ENCODE results near the gene TGM3.

TGM3 gene

DNA sequence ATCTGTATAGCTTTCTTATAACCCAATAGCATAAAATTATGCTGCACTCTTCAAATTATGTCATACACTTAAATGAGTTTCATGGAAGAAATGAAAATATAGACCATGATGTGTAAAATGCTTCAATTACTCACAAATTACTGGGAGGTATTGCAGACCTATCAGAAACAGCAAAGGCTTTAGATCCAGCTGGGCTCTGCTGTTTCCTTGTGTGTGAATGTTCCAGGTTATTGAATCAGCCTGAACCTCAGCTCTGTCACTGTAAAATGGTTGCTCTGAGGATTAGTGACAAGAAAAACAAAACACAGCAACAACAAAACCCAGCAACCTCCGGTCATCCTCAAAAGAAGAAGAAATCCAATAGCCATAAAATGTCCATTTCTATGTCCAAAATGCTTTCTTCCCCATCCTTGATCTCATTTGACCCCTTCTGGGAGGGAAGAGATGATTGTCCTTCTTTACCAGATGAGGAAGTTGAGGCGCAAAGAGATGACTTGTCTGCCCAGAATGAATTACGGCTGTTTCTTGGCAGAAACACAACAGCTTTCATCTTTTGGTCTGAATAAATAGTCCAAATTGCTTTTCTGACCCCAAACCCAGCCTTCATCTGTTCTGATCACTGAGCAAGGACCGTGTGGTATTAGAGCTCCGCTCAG, 42.7 kb downstream of the TGM3 start:
- no peak for DNase-seq (ENCODE audit: low spot score)

DNA sequence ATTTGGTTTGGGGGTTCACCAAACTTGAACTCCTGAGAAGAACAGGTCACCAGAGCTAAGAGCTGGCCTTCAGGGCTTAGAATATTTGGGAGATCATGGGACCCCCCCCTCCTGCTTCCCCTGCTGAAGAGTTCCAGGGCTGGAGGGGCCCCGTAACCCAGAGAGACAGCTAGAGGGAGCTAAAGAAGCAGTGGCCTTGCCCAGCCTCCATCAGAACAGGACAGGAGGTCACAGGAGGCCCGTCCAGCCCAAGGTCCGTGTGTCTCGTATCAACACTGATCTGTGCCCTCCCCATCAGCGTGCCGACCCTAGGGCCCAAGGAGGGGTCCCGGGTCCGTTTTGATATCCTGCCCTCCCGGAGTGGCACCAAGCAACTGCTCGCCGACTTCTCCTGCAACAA, 44.3 kb downstream of the TGM3 start:
- DNase-seq (ENCODE audit: low spot score), result no peak

DNA sequence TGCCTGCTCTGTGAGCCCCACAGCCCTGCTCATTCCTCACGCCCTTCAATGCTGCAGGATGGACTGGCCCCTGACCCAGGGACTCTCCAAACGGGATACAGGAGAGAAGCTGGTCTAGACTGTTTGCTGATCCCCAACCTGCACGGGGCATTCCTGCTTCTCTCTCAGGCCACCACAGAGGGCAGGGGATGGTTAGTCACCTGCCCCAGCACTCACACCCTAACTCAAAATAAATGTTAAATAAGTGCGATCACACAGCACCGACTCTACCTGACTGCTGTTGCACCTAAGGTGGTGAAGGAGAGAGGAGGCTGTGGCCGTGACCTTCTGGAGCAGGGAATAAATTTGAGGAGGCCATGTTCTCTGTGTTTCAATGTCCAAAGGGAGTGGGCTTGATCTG, 45.0 kb downstream of the TGM3 start:
- no peak for DNase-seq (ENCODE audit: low spot score)

DNA sequence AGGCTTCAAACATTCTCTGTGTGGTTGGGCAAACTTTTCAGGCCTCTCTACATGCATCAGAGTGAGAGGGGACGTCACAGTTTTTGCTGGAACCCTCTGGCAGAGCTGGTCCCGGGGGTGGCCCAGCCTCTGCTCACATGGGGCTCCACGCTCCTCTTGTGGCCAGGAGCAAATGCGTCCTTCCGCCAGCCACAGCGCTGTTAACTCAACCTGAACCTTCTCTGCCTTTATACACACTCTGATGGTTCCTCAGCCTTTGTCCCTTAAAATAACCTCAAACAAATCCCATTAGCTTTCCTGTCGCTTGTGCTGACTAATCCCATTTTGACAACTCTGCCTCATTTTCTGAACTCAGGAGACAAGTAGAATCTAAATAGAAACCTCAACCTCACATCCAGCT, 45.5 kb downstream of the TGM3 start:
- no peak for DNase-seq (ENCODE audit: low spot score)

DNA sequence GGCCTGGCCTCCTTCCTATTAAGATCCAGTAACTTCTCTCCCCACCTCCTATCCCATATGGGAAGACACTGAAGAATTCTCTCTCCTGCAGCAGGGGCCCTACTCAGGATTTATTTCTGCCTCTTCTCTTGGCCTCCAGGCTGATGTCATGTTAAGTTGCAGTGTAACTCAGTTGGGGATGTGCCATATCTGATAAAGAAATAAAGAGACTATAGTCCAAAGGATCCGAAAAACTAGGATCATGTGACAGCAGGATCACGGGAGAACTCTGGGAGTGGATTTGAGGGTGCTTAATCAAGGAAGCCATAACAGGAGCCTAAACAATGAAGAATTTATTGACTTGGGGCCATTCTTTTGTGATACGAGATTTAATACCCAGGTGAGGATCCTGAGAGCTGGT, 46.4 kb downstream of the TGM3 start:
- no peak for DNase-seq (ENCODE audit: low spot score)

DNA sequence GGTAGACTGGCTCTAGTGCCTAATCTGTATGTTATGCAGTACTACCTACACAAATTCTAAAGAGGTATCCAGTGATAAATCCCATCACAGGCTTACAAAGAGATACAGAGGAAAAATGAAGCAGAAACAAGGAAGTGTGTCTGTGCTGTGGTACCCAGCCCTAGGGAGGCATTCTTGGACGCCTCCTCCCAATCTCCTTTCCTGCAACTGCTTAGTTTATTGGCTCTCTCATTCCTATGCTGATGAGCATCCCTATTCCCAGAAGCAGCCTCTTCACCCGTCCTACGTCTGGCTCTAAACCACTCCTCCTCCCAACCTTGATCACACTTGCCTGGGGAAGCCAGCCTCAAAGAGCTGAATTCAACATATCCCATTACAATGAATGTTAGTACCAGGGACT, 50.4 kb downstream of the TGM3 start:
- DNase-seq (ENCODE audit: low spot score), result no peak

DNA sequence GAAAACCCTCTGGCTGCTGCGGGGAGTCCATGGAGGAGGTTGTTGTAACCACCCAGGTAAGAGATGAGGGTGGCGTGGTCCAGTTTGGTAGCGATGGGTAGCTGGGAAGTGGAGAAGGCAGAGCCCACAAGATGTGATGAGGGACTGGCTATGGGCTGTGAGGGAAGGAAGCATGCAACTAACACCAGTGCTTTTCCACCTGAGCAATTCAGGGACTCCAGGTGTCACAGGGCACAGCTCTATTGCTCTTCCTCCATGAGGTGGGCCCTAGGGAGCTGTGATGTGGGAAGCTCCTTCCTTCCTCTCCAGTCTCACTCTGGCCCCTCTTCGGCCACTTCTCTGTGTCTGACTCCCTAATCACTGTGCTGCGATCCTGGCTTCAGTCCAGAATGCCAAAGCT, 52.5 kb downstream of the TGM3 start:
- no peak for DNase-seq (ENCODE audit: low spot score)

DNA sequence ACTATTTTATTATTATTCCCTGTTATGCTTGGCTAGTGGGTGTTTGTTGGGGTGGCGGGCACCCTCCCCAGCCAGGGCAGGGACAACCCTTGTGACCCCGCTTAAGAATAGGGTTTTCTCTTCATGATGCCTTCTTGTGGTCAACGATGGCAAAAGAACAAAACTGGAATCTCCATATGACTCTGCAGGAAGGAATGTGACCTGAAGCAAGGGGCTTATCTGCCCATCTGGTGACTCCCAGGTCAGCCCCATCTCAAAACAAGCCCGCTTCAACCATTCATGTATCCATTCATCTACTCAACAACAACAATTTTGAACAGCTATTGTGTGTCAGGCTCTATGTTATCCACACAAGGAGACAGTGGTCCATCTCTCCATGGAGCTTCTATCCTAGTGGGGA, 54.0 kb downstream of the TGM3 start:
- DNase-seq (ENCODE audit: low spot score), result no peak

DNA sequence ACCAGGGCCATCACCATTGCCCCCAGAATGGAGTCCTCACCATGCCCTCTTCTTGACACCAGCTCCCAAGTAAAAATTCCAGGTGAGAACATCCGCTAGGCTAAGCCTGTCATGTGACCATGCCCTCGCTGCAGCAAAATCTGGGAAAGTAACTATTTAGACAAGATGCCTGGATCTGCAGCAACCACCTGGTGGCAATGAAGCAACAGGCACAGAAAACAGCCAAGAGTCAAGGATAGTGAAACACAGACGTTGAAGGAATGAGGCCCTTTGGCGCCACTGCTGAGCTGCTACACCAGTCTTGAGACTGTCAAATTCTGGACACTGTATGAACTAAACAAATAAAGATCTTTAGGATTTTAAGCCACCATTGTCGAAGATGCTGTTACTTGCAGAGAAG, 54.8 kb downstream of the TGM3 start:
- no peak for DNase-seq (ENCODE audit: low spot score)

DNA sequence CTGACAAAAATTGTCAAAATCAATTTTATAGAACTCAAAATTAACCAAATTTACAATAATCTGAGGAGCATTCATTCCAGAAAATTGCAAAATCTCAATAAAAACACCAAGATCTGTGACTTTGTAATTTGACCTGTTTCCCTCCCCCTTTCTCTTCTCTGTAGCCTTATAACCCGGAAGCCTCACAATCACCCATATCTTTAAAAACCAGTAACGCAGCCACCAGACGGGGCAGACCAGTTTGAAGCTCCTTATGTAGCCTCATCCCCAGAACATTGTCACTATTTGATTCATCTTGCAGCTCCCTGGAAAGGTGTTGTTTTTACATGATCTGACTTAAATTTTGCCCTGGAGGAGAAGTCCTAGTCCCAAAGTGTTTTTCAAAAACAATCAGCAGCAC, 57.4 kb downstream of the TGM3 start:
- no peak for DNase-seq (ENCODE audit: low spot score)

DNA sequence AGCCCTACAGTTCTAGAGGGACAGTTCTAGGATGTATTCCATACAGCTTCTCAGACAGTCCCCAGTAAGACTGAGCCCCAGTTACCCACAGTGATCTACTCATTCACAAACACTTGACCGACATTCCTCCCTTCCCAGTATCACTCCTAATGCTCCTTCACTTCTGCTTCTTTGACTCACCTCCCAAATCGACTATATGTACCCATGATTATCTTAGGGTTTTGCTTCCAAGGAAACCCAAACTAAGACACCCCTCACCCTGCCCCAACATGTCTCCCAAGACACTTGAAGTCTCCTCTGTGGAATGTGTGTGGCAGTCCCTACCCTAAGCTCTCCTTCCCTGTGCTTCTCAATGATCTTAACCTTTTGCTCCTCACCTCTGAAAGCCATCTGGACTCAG, 61.3 kb downstream of the TGM3 start:
- DNase-seq (ENCODE audit: low spot score), result no peak

DNA sequence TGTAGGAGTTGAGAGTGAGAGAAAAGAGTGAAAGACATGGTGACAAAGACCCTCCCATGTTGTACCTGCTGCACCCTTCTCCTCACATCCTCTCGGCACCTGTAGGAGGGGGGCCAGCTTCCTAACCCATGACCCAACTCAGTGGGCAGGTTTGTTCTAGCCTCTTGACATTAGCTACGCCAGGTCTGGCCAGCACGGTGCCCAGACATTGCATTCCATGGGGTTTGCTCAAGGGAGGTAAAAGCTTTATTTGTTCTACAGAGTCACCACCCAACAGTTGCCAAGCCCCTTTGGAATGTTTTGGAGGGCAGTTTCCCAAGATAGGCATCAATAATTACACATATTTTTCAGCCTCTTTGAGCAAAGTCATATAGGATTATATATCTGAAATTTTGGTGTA, 62.2 kb downstream of the TGM3 start:
- DNase-seq (ENCODE audit: low spot score), result no peak

DNA sequence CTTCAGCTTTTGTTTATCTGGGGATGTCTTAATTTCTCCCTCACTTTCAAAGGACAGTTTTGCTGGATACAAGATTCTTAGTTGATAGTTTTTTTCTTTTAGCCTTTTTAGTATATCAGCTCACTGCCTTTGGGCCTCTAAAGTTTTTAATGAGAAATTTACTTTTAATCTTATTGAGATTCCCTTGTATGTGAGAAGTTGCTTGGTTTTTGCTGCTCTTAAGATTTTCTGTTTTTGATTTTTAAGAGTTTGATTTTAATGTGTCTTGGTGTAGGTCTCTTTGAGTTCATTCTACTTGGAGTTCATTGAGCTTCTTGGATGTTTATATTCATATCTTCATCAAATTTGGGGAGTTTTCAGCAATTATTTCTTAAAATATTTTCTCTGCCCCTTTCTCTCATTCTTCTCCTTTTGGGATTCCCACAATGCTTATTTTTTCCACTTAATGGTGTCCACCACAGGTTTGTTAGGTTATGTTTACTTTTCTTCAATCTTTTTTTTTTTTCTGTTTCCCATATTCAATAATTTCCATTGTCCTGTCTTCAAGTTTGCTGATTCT, 65.3 kb downstream of the TGM3 start:
- DNase-seq (ENCODE audit: low spot score), result no peak

DNA sequence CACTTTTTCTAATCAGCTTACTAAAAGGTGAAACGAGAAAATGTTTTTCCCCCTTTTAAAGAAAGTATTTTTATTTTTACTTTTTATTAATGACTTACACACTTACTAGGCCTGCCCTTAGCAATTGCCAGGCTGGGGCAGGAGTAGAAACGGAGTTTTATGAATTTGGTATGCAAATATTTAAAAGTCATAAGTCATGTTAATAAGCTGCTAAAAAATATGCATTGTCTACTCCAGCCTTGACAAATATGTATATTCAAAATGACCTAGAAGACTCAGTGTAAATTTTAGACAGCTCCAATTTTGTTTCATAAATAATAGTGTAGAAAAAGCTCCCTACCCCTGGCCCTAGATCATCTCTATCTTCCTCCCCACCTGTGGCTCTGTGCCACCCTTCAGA, 67.4 kb downstream of the TGM3 start:
- DNase-seq (ENCODE audit: low spot score), result no peak

DNA sequence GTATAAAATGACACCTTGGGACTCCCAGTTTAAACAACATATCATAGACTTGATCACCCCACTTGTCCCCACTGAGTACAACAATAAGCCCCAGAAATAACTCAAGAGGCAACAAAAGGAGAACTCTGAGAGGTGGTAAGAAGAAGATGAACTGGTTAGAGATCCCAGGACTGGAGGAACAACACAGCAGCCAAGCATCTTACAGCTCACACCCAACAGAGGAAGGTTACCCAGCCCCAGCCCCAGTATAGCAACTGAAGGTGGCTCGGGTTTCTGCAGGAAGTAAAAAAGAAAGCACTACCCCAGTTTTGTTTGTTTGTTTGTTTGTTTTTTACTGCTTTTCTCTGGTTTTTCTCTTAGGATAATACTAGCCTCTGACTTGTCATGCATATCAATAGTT, 67.8 kb downstream of the TGM3 start:
- no peak for DNase-seq (ENCODE audit: low spot score)

DNA sequence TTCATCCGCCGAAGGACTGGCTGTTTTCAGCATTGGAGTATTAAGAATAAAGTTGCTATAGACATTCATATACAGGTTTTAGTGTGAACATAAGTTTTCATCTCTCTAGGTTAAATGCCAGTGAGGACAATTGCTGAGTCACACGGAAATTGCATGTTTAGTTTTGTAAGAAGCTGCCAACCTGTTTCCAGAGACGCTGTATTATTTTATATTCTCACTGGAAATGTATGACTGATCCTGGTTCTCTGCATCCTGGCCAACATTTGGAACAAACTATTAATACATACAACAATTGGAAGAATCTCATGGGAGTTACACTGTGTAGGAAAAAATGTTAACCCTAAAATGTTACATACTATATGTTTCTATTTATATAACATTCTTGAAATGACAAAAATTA, 68.2 kb downstream of the TGM3 start:
- DNase-seq (ENCODE audit: low spot score), result no peak

DNA sequence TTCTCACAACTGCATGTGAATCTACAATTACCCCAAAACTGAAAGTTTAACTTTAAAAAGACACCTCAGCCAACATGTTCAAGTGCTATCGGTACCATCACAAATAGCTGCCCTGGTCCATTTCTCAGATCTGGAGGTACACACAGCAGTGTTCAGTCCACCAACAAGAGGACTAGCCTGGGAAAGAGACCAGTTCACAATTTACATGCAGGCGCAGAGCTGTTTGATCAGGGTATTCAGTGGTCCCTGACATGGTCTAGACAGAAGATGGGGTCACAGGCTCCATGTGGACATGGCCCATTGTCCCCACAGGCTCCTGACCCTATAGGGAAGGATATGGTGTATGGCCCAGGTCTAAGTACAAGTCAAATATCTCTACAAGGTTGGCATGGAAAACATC, 69.3 kb downstream of the TGM3 start:
- no peak for DNase-seq (ENCODE audit: low spot score)

DNA sequence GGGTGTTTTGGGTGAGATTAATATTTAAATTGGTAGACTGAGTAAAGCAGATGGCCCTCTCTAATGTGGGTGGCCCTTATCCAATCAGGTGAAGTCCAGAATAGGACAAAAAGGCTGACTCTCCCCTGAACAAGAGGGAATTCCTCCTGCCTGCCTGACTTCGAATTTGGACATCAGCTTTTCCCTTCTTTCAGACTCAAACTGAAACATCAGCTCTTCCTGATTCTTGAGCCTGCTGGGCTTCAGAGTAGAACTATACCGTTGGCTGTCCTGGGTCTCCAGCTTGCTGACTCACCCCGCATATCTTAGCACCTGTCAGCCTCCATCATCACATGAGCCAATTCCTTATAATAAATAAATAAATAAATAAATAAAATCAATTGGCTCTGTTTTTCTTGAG, 69.9 kb downstream of the TGM3 start:
- DNase-seq (ENCODE audit: low spot score), result no peak

DNA sequence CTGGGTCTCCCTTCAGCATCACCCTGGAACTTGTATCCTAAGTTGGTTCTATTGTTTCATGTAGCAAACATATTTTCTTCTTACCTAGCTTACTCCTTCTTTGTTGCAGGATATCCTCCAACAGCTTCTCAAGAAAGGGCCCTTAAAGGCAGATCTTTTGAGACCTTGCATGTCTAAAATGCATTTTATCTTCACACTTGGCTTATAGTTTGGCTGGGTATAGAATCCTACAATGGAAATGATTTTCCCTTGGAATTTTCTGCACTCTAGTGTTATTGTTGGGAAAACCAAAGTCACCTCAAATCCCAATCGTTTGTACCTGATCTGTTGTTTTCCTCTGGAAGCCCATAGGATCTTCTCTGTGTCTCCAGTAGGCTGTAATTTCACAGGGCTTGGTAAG, 72.8 kb downstream of the TGM3 start:
- DNase-seq (ENCODE audit: low spot score), result no peak

DNA sequence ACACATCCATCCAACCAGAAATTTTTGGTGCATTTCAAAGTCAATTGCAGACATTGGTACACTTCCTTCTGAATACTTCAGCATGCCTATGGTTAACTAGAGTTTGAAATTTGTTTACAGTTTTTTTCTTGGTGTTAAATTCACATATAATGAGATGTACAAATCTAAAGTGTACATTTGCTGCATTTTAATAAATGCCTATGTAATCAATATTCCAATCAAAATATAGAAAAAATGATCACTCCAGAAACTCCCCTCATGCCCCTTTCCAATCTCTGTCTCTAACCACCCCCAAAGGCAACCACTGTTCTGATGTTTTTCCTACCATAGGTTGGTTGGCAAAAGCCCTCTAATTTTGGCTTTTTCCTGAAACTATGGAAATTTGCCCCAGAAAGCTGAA, 77.3 kb downstream of the TGM3 start:
- no peak for DNase-seq (ENCODE audit: low spot score)

DNA sequence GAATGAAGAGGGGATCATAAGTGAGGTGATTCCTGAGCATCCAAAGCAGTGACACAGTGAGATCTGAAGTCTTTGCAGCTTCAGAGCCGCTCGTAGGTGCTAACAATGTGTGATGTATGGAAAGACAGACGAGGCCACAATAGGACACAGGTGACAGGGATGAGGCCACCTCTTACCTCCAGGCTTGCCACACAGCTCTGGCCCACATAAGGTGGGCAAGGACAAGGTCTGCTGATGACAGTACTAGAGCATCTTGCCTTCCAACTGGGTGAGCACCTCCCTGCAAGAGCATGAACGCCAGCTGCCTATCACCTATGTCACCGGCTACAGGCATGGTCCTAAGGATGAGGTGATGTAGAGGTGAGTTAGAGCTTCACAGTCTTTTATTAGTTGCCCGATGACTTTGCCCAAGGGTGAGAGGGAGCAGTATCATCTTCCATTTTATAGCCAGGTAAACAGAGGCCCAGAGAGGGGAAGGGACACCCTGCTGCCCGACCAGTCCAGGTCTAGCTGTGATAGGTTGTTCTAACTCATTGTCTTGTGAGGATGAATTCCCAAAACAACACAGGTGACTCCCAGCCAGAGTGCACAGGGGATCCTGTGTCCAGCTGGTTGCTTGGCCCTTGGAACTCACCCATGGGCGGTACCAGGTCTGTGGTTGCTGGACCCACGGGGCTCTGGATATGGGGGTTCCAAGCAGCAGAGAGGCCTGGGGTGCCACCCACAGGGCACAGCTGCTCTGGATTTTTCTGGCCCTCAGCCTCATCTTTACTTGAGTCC, 78.7 kb downstream of the TGM3 start:
- no peak for DNase-seq (ENCODE audit: low spot score)

DNA sequence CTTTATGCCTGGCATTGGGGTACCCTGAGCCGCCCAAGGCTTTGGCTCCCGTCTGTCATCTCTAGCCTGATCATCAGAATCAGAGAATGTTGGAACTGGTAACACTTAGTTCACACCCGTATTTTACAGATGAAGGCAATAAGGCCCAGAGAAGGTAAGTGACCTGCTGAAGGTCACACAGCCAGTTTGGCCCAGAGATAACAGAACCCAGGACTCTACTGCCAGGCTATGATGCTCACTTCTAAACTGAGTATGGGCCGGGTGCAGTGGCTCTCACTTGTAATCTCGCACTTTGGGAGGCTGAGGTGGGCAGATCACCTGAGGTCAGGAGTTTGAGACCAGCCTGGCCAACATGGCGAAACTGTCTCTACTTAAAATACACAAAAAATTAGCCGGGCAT, 83.1 kb downstream of the TGM3 start:
- no peak for DNase-seq (ENCODE audit: low spot score)

DNA sequence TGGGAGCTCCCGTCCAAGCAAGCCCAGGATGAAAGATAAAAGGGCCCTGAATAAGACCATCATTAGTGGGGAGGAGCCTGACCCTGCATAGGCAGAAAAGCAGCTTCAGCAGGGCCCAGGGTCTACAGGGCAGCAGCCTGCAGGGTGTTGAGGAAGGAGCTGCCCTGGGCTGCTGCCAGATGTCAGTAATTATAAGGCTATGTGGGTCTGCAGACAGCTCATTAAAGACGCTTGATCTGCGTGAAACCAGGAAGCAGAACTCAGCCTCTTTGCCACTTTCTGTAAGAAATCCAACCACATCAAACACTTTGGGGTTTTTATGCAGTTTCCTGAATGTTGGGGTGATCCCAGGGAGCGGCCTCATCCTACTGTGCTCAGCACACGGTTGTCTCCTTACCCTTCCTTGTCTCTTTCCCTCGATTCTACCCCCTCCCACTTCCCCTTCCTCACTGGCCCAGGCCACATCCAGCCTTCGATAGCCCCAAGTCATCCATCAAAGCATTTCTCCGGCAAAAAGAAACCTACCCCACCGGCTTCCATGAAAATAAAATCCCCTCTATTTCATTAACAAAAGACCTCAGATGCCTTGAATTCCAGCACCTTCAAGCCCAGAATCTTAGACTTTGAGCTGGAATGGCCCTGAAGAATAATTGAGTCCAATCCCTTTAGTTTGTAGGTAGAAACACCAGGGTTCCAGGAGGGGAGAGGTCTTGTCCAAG, 83.9 kb downstream of the TGM3 start:
- DNase-seq (ENCODE audit: low spot score), result no peak

Data from germinal center (tissue), 1 donor.